ENCODE results near the gene ANK3.

The ANK3 gene

GRCh38 chr10:60175441-60175971, 214.2 kb downstream of the ANK3 start:
- DNase-seq (ENCODE audit: low spot score): no peak

DNA sequence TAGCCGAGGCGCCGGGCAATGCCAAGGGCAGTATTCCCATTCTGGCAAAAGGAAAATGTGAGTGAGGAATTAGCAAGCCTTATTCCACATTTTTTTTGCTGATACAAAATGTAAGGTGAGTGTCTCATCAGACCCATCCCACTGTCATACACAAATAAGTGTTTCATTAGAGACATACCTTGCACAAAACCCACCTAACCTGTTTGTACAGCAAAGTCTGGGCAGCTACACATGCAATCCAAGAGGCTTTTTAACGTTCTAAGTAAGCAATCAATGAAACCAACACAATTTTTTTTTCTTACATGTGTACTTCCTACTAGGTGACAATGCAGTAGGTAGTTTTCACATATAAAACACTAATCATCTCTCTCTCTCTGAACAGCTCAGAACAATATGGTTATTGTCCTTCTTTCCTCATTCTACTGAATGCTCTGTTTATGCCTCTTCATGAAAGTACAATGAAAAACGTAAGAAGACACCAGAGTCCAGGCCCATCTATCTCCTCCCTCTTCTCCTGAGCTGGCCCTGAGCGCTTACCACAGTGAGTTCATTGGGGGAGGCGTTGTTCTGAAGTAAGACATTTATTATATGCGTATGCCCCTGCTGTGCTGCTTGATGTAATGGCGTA, 217.2 kb downstream of the ANK3 start:
- DNase-seq (ENCODE audit: low spot score): no peak

- no peak for DNase-seq (ENCODE audit: low spot score)
Observed at GRCh38 chr10:60171436-60172013, 218.2 kb downstream of the ANK3 start.

DNA sequence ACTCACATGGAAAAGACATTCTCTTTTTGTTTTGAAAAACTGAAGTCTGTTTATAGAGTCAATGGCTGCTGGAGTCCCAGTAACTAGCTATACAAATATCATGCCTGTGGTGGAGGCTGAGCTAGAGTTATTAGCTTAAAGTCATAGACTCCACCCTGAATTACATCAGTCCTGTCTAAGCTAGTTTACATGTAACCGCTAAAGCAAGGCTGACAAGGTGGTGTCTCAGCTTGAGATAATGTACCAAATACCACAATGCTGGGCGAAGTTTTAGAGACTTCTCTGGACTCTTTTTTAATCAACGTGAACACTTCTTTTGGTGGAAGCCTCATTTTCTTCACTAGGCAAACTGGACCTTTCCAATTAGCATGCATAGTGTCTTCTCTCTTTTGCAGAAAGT, 219.4 kb downstream of the ANK3 start:
- DNase-seq (ENCODE audit: low spot score): no peak

GRCh38 chr10:60169111-60169510, 220.6 kb downstream of the ANK3 start:
- DNase-seq (ENCODE audit: low spot score): no peak

DNA sequence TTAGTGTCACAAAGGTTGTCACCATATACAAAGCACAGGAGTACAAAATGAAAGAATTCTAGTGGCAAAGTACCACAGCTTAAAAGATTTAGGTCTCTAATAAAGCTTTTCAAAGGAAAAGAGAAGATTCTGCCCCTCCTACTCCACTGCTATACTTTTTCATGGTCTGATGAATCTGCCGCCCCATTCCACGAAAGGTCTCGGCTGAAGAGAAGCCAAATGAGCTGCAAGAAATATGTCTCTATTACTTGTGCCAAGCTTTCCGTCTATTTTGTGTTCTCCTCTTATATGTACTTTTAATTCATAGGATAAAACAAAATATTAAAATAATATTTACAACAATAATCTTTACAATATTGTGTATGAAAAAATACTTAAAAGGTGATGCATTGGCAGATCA, 222.6 kb downstream of the ANK3 start:
- DNase-seq (ENCODE audit: low spot score): no peak

- no peak for DNase-seq (ENCODE audit: low spot score)
Observed at GRCh38 chr10:60163786-60164185, 225.9 kb downstream of the ANK3 start.

GRCh38 chr10:60162631-60163030, 227.0 kb downstream of the ANK3 start:
- DNase-seq (ENCODE audit: low spot score): no peak

- DNase-seq (ENCODE audit: low spot score): no peak
Observed at GRCh38 chr10:60155943-60156683, 233.6 kb downstream of the ANK3 start.

- DNase-seq (ENCODE audit: low spot score): no peak
Observed at GRCh38 chr10:60155099-60155877, 234.4 kb downstream of the ANK3 start.

DNA sequence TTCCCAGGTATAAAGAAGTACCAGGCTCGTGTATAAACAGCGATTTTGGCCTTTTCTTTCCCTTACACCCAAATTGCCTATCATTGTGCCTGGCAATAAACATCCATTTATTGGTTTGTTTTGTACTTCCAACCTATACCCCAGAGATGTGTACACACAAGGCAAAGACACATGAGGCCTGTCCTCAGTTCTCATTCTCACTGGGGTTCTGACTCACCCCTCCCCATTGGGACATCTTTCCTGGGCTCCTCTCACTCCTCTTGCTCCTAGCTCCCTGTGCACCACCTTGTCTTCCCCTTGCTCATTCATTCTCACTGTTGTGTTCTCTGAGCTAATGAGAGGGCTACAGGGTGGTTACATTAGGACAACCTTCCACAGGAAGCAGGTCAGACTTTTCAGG, 240.7 kb downstream of the ANK3 start:
- DNase-seq (ENCODE audit: low spot score): no peak

DNA sequence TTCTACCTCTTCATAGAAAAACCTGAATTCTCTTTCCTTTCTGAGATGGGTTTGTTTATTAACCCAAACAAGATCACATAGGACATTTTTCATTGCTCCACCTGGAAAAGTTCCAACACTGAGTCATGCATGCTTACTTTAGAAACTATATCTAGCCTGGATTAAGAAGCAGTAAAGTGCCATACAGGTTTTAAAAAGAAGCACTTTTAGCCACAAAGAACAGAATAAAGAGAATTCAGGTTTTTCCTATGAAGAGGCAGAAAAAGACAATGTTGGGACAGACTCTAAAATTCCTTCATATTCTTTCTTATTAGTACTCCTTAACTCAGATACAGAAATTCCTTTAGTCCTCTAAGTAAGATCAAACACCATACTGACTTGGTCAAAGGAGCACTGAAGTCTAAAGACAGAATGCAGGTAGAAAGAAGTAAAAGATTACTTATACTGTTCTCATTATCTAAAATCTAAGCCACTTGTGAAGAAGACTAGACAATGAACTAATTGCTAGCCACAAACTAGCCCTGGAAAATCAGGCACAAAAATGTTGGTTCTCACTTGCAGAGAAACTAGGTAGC, 241.3 kb downstream of the ANK3 start:
- DNase-seq (ENCODE audit: low spot score): no peak

DNA sequence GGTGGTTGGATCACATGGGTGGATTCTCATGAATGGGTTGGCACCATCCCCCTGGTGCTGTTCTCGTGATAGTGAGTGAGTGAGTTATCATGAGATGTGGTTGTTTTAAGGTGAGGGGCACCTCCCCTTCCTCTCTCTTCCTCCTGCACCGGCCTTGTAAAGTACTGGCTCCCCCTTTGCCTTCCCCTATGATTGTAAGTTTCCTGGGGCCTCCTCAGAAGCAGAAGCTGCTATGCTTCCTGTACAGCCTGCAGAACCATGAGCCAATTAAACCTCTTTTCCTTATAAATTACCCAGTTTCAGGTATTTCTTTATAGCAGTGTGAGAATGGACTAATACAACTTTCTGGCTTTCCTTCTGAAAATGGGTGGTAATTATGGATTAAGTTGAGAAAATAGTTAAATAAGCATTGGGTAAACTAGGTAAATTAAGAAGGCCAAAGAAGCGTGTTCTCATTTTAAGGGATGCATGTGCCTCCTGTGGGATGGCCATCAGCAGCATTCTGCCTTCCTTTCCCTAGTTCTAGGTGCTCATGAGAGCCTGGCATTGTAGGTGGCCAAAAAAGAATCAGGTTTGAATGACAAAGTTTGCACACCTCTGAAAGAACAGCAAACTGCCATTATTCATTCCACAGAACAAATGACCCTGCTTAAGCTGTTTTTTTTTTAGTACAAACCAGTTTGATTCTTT, 242.0 kb downstream of the ANK3 start:
- DNase-seq (ENCODE audit: low spot score): no peak

DNA sequence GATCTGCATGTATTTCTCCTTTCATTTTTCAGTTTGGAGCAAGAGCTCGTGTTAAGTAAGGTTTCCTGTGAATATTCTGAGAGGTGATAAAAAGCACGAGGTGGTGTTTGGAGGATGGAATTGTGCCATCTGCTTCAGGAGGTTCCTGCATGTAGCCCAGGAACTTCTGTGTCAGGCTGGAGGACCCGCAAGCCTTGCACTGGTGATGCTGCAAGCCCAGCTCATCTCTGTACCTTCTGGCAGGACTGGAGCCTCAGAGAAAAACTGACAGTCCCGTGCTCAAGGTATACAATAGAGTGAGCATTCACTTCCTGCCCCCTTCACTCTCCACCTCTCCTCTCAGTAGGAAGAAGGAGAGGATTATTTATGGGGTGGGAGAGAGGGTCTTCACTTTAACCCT, 242.7 kb downstream of the ANK3 start:
- DNase-seq (ENCODE audit: low spot score): no peak

- DNase-seq (ENCODE audit: low spot score): no peak
Observed at GRCh38 chr10:60144099-60144498, 245.6 kb downstream of the ANK3 start.

- no peak for DNase-seq (ENCODE audit: low spot score)
Observed at GRCh38 chr10:60142736-60143135, 246.9 kb downstream of the ANK3 start.

DNA sequence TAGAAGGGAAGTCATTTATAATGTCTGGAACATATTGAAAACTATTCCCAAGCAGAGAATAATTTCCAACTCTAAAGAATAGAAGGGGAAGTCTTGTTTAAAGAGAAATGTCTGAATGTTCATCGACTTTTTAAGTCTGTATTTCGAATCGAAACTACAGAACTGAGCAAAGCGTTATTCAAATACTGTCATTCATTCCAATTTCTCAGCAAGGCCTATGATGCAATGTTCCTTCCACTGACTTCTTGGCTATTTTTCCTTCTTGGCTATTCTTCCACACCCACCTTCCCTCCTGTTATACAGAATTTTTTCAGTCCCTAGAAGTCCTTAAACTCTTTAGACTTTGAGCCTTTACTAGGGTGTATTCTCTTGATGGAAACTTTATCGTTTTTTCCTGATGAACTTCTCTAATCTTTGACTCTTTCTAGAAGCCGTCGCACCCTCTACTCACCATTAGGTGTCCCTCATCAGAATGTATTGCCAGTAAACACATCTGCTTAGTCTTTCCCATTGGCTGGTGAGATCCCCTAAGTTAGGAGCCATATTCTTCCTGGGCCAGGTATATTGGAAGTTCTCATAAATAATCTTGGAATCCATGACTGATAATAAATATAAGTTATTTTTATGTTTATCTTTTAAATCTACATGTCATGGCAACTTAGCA, 247.6 kb downstream of the ANK3 start:
- DNase-seq (ENCODE audit: low spot score): no peak

DNA sequence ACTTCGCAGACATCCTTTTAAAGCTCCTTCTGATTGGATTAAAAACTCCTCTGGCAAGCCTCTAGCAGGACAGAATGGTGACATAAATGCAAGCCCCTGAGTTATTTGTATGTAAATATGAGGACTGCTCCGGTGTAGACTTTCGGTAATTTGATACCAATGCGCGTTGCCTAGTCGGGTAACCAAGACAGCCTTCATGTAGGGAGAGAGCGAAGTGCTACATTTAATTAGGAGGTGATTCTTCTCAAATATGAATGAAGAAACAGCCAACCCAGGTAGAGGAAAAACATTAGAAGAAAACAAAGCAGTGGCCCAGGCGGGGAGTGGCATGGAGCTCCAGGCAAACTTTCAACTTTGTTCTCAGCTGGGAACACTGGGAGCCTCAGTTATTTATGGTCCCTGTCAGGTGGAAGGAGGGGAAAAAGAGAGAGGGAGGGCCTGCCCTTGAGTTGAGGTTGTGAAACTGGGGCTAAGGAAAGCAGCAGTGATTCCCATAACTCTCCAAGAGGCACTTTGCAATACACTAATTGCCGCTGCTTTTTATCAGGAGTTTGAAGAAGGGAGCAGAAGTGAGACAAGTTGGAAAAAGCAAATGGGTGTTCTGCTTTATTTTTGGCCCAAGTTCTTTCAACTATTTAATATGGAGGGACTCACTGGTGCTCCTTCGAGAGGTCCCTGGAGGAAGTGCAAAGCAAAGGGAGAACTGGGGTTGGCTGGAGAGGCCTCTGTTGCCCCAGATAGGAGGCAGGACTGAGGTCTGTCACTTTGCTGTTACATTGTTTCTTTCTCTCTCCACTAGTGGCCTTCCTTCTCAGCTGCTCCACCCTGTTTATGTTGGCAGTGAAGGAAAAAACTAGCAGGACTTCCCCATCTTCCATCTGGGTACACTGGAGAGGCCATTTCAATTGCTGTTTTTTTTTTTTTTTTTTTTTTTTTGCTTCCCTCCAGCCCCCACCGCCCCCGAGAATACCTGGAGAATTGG, 248.7 kb downstream of the ANK3 start:
- DNase-seq (ENCODE audit: low spot score): peak; percentile 26

DNA sequence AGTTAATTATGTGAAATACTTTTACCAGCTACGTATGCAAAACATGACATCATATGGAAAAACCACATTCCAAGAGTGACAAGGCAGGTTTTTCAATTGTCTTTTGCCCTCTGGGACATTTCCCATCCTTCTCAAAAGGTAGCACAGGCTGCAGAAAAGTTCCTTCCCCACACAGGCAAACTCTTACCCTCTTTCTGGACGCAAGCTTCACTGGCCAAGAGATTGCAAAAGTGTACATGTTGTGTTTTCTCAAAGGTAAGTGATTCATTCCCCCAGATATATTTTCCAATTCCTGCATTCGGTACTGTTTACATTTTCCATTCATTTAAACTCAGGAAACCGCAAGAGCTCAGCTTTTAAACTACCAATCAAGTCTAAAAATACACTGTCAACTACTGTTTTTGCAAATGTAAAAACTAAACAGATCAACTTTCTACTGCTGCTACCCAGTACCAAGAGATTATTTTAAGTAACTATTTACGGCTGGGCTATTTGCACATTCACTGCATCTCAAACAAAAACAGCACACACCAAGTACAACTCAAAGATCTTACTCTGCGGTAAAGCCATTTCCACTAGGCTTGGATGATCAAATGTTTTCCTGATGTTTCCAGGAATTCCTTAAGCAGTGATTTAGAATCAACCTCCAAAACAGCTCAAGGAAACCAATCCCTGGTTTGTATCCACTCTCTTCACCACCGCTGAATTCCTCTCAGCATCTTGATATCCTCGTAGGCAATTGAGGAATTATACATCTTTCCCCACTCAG, 249.7 kb downstream of the ANK3 start:
- DNase-seq (ENCODE audit: low spot score): no peak

Measured in HuH-7 (cell line).